ENCODE data around the gene CHPF. TPM values are rescaled to one million over a fixed set of nuclear protein-coding genes. Genes with fewer than 3 reads are reported as not detected.

CHPF gene
- total RNA-seq, 1 experiment from 2014 or later: 17.5 TPM

DNA sequence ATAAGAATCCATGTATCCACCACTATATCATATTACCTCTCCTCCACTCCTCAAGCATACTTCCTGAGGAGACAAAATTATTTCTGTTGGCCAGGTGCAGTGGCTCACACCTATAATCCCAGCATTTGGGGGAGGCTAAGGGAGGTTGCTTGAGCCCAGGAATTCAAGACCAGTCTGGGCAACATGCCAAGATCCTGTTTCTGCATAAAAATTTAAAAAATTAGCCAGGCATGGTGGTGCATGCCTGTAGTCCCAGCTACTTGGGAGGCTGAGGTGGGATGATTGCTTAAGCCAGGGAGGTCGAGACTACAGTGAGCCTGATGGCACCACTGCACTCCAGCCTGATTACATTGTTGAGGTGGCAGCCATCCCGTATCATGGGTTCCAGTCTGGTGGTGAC, 37.7 kb upstream of the CHPF start:
- H3K36me3 ChIP-seq (ENCODE audit: control insufficient read depth, insufficient read depth, low read length): no peaks in the 10 kb centered on the region
- DNase-seq (ENCODE audit: low read depth, low spot score) (no peak), ATAC-seq (no peak)
- no peaks in the 10 kb centered on the region for H3K27me3 ChIP-seq (ENCODE audit: control insufficient read depth, insufficient read depth, low read length)
- POLR2A ChIA-PET: no interaction called here
- CTCF ChIA-PET: no interaction called here
- 0 out of 2 replicates have a peak, but pooled peaks cover 3% of the 10 kb centered on the region for H3K4me1 ChIP-seq (ENCODE audit: control insufficient read depth, insufficient read depth, low read length)
- BruUV-seq (replicated peaks): no TSS peak
- in situ Hi-C loops (cut with HindIII; ENCODE audit: low pct_unique_long_range_greater_than_20kb, low sequenced_read_pairs) (no loop called here), intact Hi-C loops (cut with micrococcal nuclease; ENCODE audit: unreplicated experiment) (no loop called here)
- TF ChIP-seq TCF7L2 (IDR thresholded peaks at IDR 0.05; ENCODE audit: low read depth, low read length): no peak
- TF ChIP-seq POLR2AphosphoS5 (IDR thresholded peaks at IDR 0.05; ENCODE audit: low read depth, low read length): no peak
- TF ChIP-seq, protein P1, sequence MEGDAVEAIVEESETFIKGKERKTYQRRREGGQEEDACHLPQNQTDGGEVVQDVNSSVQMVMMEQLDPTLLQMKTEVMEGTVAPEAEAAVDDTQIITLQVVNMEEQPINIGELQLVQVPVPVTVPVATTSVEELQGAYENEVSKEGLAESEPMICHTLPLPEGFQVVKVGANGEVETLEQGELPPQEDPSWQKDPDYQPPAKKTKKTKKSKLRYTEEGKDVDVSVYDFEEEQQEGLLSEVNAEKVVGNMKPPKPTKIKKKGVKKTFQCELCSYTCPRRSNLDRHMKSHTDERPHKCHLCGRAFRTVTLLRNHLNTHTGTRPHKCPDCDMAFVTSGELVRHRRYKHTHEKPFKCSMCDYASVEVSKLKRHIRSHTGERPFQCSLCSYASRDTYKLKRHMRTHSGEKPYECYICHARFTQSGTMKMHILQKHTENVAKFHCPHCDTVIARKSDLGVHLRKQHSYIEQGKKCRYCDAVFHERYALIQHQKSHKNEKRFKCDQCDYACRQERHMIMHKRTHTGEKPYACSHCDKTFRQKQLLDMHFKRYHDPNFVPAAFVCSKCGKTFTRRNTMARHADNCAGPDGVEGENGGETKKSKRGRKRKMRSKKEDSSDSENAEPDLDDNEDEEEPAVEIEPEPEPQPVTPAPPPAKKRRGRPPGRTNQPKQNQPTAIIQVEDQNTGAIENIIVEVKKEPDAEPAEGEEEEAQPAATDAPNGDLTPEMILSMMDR (IDR thresholded peaks at IDR 0.05): no peak
- no peak for TF ChIP-seq SIN3A (IDR thresholded peaks at IDR 0.05; ENCODE audit: borderline replicate concordance, insufficient read depth, low read depth, low read length)
- no peak for TF ChIP-seq REST (IDR thresholded peaks at IDR 0.05; ENCODE audit: insufficient read depth in 1 of 2, low read depth in 2 of 2, low read length in 1 of 2)
- no peak overlapping the region for H3K27ac ChIP-seq (ENCODE audit: low read length)
- no peak overlapping the region for H3K4me3 ChIP-seq (ENCODE audit: low read depth in 2 of 2, low read length in 2 of 2)
- no peaks in the 10 kb centered on the region for H3K9me3 ChIP-seq (ENCODE audit: control insufficient read depth, insufficient read depth, low read depth, low read length)

GRCh38 chr2:219578811-219579613, 35.4 kb upstream of the CHPF start:
- intact Hi-C loops (cut with micrococcal nuclease; ENCODE audit: unreplicated experiment) (no loop called here), in situ Hi-C loops (cut with HindIII; ENCODE audit: low pct_unique_long_range_greater_than_20kb, low sequenced_read_pairs) (no loop called here)
- no peak for DNase-seq (ENCODE audit: low read depth, low spot score)
- no TSS peak for BruUV-seq (replicated peaks)
- Histone ChIP-seq H3K27me3 (ENCODE audit: control insufficient read depth, insufficient read depth, low read length) (no peaks in the 10 kb centered on the region), H3K4me1 (ENCODE audit: control insufficient read depth, insufficient read depth, low read length) (0 out of 2 replicates have a peak, but pooled peaks cover 3% of the 10 kb centered on the region), H3K4me3 (ENCODE audit: low read depth in 2 of 2, low read length in 2 of 2) (no peak overlapping the region), H3K27ac (ENCODE audit: low read length) (no peak overlapping the region), H3K9me3 (ENCODE audit: control insufficient read depth, insufficient read depth, low read depth, low read length) (no peaks in the 10 kb centered on the region), H3K36me3 (ENCODE audit: control insufficient read depth, insufficient read depth, low read length) (no peaks in the 10 kb centered on the region)
- TF ChIP-seq POLR2AphosphoS5 (IDR thresholded peaks at IDR 0.05; ENCODE audit: low read depth, low read length) (no peak), TCF7L2 (IDR thresholded peaks at IDR 0.05; ENCODE audit: low read depth, low read length) (no peak), SIN3A (IDR thresholded peaks at IDR 0.05; ENCODE audit: borderline replicate concordance, insufficient read depth, low read depth, low read length) (no peak), REST (IDR thresholded peaks at IDR 0.05; ENCODE audit: insufficient read depth in 1 of 2, low read depth in 2 of 2, low read length in 1 of 2) (no peak)
- TF ChIP-seq, protein P1 (IDR thresholded peaks at IDR 0.05): no peak
- ChIA-PET CTCF (no interaction called here), POLR2A (interaction anchor here (0.6 kb wide), 1 partner anchor 107 kb away, joined by 5 read pairs; no protein-coding TSS in a partner anchor)
- ATAC-seq: no peak

Data from Panc1 (cell line).